HepG2 (cell line): ENCODE measurements around the gene RASIP1. TPM values are rescaled to one million over a fixed set of nuclear protein-coding genes. Genes with fewer than 3 reads are reported as not detected.

Source experiments
- DMAP1 ChIP-seq: IDR thresholded peaks from 2 replicates; pipeline ENCODE4 v1.6.1; 2016
- ELF1 ChIP-seq: sonication (generic); formaldehyde crosslinking; IDR thresholded peaks from 2 replicates; pipeline ENCODE4 v1.4.0; 2020; ENCODE audit warnings: missing genetic modification reagents
- FOSL2 ChIP-seq: sonication (generic); formaldehyde crosslinking; IDR thresholded peaks from 2 replicates; pipeline ENCODE4 v1.4.0; 2020; ENCODE audit warnings: missing genetic modification reagents
- GATAD1 ChIP-seq: IDR thresholded peaks from 2 replicates; pipeline ENCODE4 v1.6.1; 2016; ENCODE audit warnings: missing genetic modification reagents, missing compliant biosample characterization
- KLF16 ChIP-seq, 2 experiments: sonication (generic) in 1 of 2; formaldehyde crosslinking in 1 of 2; IDR thresholded peaks; 2 replicates each; pipeline versions ENCODE4 v1.6.1 to v1.8.0; 2016 to 2023; ENCODE audit warnings: missing genetic modification reagents in 2 of 2, missing compliant biosample characterization in 1 of 2
- MAZ ChIP-seq, 2 experiments: sonication (generic) in 1 of 2; formaldehyde crosslinking in 1 of 2; IDR thresholded peaks; 2 replicates each; pipeline versions ENCODE4 v1.5.0 to v1.6.1; 2012 to 2020; ENCODE audit warnings: low read depth in 2 of 2, mild to moderate bottlenecking in 2 of 2, borderline replicate concordance in 1 of 2, improper control_type of control experiment in 1 of 2, low read length in 1 of 2, missing genetic modification reagents in 1 of 2, moderate library complexity in 1 of 2
- NAIF1 ChIP-seq: sonication (generic); formaldehyde crosslinking; IDR thresholded peaks from 2 replicates; pipeline ENCODE4 v1.5.0; 2020; ENCODE audit warnings: mild to moderate bottlenecking, missing genetic modification reagents, borderline replicate concordance
- NCOA2 ChIP-seq: sonication (generic); formaldehyde crosslinking; IDR thresholded peaks from 2 replicates; pipeline ENCODE4 v1.8.0; 2022; ENCODE audit warnings: inconsistent platforms
- NCOR1 ChIP-seq: fragments of 200-600 bp; sonication (generic); IDR thresholded peaks from 2 replicates; pipeline ENCODE4 v1.7.0; 2017; ENCODE audit warnings: antibody characterized with exemption, low read length, borderline replicate concordance
- PATZ1 ChIP-seq: sonication (generic); formaldehyde crosslinking; IDR thresholded peaks from 2 replicates; pipeline ENCODE4 v1.4.0; 2020; ENCODE audit warnings: missing genetic modification reagents
- PHF21A ChIP-seq: sonication (generic); formaldehyde crosslinking; IDR thresholded peaks from 2 replicates; pipeline ENCODE4 v1.5.0; 2020; ENCODE audit warnings: mild to moderate bottlenecking, missing genetic modification reagents
- PHF5A ChIP-seq: IDR thresholded peaks from one replicate; pipeline ENCODE4 v1.6.1; 2018; ENCODE audit warnings: low read depth, missing genetic modification reagents; ENCODE audit not compliant: unreplicated experiment
- PITX1 ChIP-seq: sonication (generic); formaldehyde crosslinking; IDR thresholded peaks from 2 replicates; pipeline ENCODE4 v1.5.1; 2020; ENCODE audit warnings: mild to moderate bottlenecking, missing genetic modification reagents
- PLSCR1 ChIP-seq: sonication (generic); formaldehyde crosslinking; IDR thresholded peaks from 2 replicates; pipeline ENCODE4 v1.5.0; 2020; ENCODE audit warnings: missing genetic modification reagents, mild to moderate bottlenecking, borderline replicate concordance
- SNAI1 ChIP-seq: sonication (generic); formaldehyde crosslinking; IDR thresholded peaks from 2 replicates; pipeline ENCODE4 v1.5.0; 2020; ENCODE audit warnings: mild to moderate bottlenecking, missing genetic modification reagents, borderline replicate concordance
- SP5 ChIP-seq: IDR thresholded peaks from 2 replicates; pipeline ENCODE4 v1.6.1; 2016; ENCODE audit warnings: low read depth, borderline replicate concordance
- SPEN ChIP-seq: sonication (generic); formaldehyde crosslinking; IDR thresholded peaks from 2 replicates; pipeline ENCODE4 v1.5.1; 2020; ENCODE audit warnings: low read depth, mild to moderate bottlenecking, missing genetic modification reagents
- SRY ChIP-seq: sonication (generic); formaldehyde crosslinking; IDR thresholded peaks from 2 replicates; pipeline ENCODE4 v1.8.0; 2022; ENCODE audit warnings: mild to moderate bottlenecking, missing genetic modification reagents
- TARDBP ChIP-seq: sonication (generic); formaldehyde crosslinking; IDR thresholded peaks from 2 replicates; pipeline ENCODE4 v1.8.0; 2022; ENCODE audit warnings: mild to moderate bottlenecking, missing genetic modification reagents
- TEAD2 ChIP-seq: sonication (generic); formaldehyde crosslinking; IDR thresholded peaks from 2 replicates; pipeline ENCODE4 v1.9.0; 2021; ENCODE audit warnings: missing genetic modification reagents
- ZBTB43 ChIP-seq: sonication (generic); formaldehyde crosslinking; conservative IDR thresholded peaks from 2 replicates; pipeline ENCODE4 v1.4.0; 2020; ENCODE audit warnings: missing genetic modification reagents
- ZNF143 ChIP-seq: sonication (generic); formaldehyde crosslinking; IDR thresholded peaks from 2 replicates; pipeline ENCODE4 v1.4.0; 2020; ENCODE audit warnings: missing genetic modification reagents
- ZNF432 ChIP-seq: sonication (generic); formaldehyde crosslinking; IDR thresholded peaks from 2 replicates; pipeline ENCODE4 v1.5.0; 2020; ENCODE audit warnings: missing genetic modification reagents, mild to moderate bottlenecking, borderline replicate concordance
- ZNF572 ChIP-seq: sonication (generic); formaldehyde crosslinking; IDR thresholded peaks from 2 replicates; pipeline ENCODE4 v1.5.1; 2020; ENCODE audit warnings: mild to moderate bottlenecking, missing genetic modification reagents
- ZNF670 ChIP-seq: sonication (generic); formaldehyde crosslinking; IDR thresholded peaks from 2 replicates; pipeline ENCODE4 v1.8.0; 2022; ENCODE audit warnings: mild to moderate bottlenecking, missing genetic modification reagents, borderline replicate concordance
- ZNF788 ChIP-seq: sonication (generic); formaldehyde crosslinking; IDR thresholded peaks from 2 replicates; pipeline ENCODE4 v1.5.0; 2020; ENCODE audit warnings: mild to moderate bottlenecking, missing genetic modification reagents, borderline replicate concordance
- polyA plus RNA-seq, 8 experiments: library from polyadenylated mRNA; depleted of rRNA in 3 of 8; stranded (reverse) in 7 of 8; unstranded in 1 of 8; fragments of >200 nt; fragmentation: Illumina TruSeq in 4 of 8; extraction: Trizol in 4 of 8; gene quantifications; 2 replicates each; pipeline versions ENCODE4 v1.2.1 to v1.2.3, GENCODE V29; 2011 to 2016; ENCODE audit warnings: low read depth in 4 of 8, missing spikeins in 1 of 8, mixed read lengths in 1 of 8; ENCODE audit not compliant: insufficient read depth in 1 of 8
- total RNA-seq, 5 experiments: library from RNA; depleted of rRNA; stranded (reverse); fragments of >200 nt; fragmentation: Illumina TruSeq; extraction: Trizol; gene quantifications; 2 replicates each; pipeline ENCODE4 v1.2.3, GENCODE V29; 2016; ENCODE audit warnings: low read depth in 1 of 5

RASIP1 gene
- total and polyA plus RNA-seq, 2 of the 13 experiments (the other 11 are each of a cell fraction or from before 2014, with no cell fraction given), result 0.44 to 0.58 TPM

GRCh38 chr19:48714759-48715675, 25.4 kb downstream of the RASIP1 start (continued):
- peak; percentile 54; the same call in 1 of the 2 replicates for TF ChIP-seq PATZ1
- TF ChIP-seq SRY, result 0 out of 2 replicates have a peak, but pooled peaks have one; percentile 28
- TF ChIP-seq ZNF670 (CRISPR knock-in tag), result 0 out of 2 replicates have a peak, but pooled peaks have one; percentile 70
- TF ChIP-seq ZBTB43, result no peak
- peak; percentile 30; the same call in 1 of the 2 replicates for TF ChIP-seq NCOR1
- TF ChIP-seq PHF5A (CRISPR knock-in tag), result peak; percentile 50
- peak; percentile 4; the same call in 1 of the 2 replicates for TF ChIP-seq SPEN (CRISPR knock-in tag)
- no peak for TF ChIP-seq ZNF143 (CRISPR knock-in tag)
- TF ChIP-seq MAZ (IDR thresholded peaks at IDR 0.05; ENCODE audit: borderline replicate concordance, low read depth, low read length), result no peak
- TF ChIP-seq MAZ (CRISPR knock-in tag; IDR thresholded peaks at IDR 0.05; ENCODE audit: low read depth), result peak; percentile 24; the same call in 1 of the 2 replicates
- 0 out of 4 replicates have a peak, but pooled peaks of 1 of the 2 experiments have one; percentile 18 for TF ChIP-seq KLF16 (CRISPR knock-in tag; IDR thresholded peaks at IDR 0.05)
- peak; percentile 63 for TF ChIP-seq ZNF788 (CRISPR knock-in tag)
- no peak for TF ChIP-seq TEAD2 (CRISPR knock-in tag)
- peak; percentile 35; the same call in 1 of the 2 replicates for TF ChIP-seq DMAP1 (CRISPR knock-in tag)
- no peak for TF ChIP-seq SNAI1 (CRISPR knock-in tag)
- TF ChIP-seq PLSCR1 (CRISPR knock-in tag), result no peak
- no peak for TF ChIP-seq NAIF1 (CRISPR knock-in tag)
- TF ChIP-seq NCOA2 (CRISPR knock-in tag), result no peak
- peak; percentile 42; the same call in 1 of the 2 replicates for TF ChIP-seq SP5 (CRISPR knock-in tag)
- TF ChIP-seq ELF1 (CRISPR knock-in tag), result no peak
- TF ChIP-seq ZNF572, result peak; percentile 93
- no peak for TF ChIP-seq FOSL2 (CRISPR knock-in tag)
- TF ChIP-seq ZNF432 (CRISPR knock-in tag), result no peak
- TF ChIP-seq PITX1 (CRISPR knock-in tag), result no peak
- no peak for TF ChIP-seq GATAD1
- TF ChIP-seq PHF21A (CRISPR knock-in tag), result 0 out of 2 replicates have a peak, but pooled peaks have one; percentile 0
- TF ChIP-seq TARDBP (CRISPR knock-in tag), result no peak
